ENCODE measurements around the gene GALT.

GALT gene

GRCh38 chr9:34620061-34620994, 26.1 kb upstream of the GALT start, which contains the start of gene DCTN3:
Gene DCTN3 (minus strand): TSS chr9:34620495. CDS start chr9:34620464, 31 bp downstream.
- peak; percentile 97 for DNase-seq (ENCODE audit: low spot score)
- TF ChIP-seq CTCF (IDR thresholded peaks at IDR 0.05; ENCODE audit: extremely low read depth, missing control alignments) = no peak

- no peak for DNase-seq (ENCODE audit: low spot score)
- TF ChIP-seq CTCF (IDR thresholded peaks at IDR 0.05; ENCODE audit: extremely low read depth, missing control alignments) = no peak
Observed at GRCh38 chr9:34623374-34624235, 22.9 kb upstream of the GALT start.

- no peak for DNase-seq (ENCODE audit: low spot score)
Observed at GRCh38 chr9:34624475-34625185, 21.8 kb upstream of the GALT start.

GRCh38 chr9:34625186-34625486, 21.3 kb upstream of the GALT start:
- DNase-seq (ENCODE audit: low spot score) = no peak
- TF ChIP-seq CTCF (IDR thresholded peaks at IDR 0.05; ENCODE audit: extremely low read depth, missing control alignments) = no peak

More at GRCh38 chr9:34624475-34625185, 21.8 kb upstream of the GALT start:
- no peak for TF ChIP-seq CTCF (IDR thresholded peaks at IDR 0.05; ENCODE audit: extremely low read depth, missing control alignments)

GRCh38 chr9:34627716-34628655, 18.5 kb upstream of the GALT start:
- no peak for DNase-seq (ENCODE audit: low spot score)
- no peak for TF ChIP-seq CTCF (IDR thresholded peaks at IDR 0.05; ENCODE audit: extremely low read depth, missing control alignments)

GRCh38 chr9:34628656-34629490, 17.6 kb upstream of the GALT start, which contains the start of gene ARID3C:
Gene ARID3C (minus strand): TSS chr9:34629066. CDS start chr9:34628014, 1,052 bp downstream.
- TF ChIP-seq CTCF (IDR thresholded peaks at IDR 0.05; ENCODE audit: extremely low read depth, missing control alignments) = no peak
- peak; percentile 67 for DNase-seq (ENCODE audit: low spot score)

All from GM20000 (cell line).